Measurements from ENCODE around the gene UMPS. TPM values are rescaled to one million over a fixed set of nuclear protein-coding genes. Genes with fewer than 3 reads are reported as not detected.

Gene UMPS
- total RNA-seq, 1 experiment from 2014 or later, result 45.4 TPM

DNA sequence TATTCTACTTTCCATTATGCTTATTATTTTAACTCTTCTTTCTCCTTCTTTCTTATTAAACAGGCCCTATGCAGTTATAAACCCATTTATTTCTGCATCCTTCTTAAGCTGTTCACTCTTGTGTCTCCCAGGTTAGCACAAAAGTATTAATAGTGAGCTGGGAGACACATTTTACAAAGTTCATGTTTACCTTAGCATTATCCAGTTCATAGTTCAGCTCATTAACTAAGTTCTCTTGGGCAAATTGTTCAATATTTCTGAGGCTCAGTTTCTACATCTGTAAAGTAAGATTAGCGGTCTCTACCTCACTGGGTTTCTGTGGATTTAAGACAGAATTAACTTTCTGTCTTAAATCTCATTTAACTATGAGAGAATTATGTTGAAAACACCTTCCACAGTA is 31.2 kb upstream of the UMPS start:
- no peak for ATAC-seq
- no peaks in the 10 kb centered on the region; the same call in 1 of the 2 replicates for H3K27me3 Mint-ChIP-seq (ENCODE audit: low read depth)
- CTCF ChIA-PET, result interaction anchor here (1.0 kb wide), 1 partner anchor 12 kb away, joined by 3 read pairs; no protein-coding TSS in a partner anchor
- H3K4me1 Mint-ChIP-seq, result peaks cover 13% of the 10 kb centered on the region
- no peak for DNase-seq (ENCODE audit: low spot score)
- TF ChIP-seq, protein P1, sequence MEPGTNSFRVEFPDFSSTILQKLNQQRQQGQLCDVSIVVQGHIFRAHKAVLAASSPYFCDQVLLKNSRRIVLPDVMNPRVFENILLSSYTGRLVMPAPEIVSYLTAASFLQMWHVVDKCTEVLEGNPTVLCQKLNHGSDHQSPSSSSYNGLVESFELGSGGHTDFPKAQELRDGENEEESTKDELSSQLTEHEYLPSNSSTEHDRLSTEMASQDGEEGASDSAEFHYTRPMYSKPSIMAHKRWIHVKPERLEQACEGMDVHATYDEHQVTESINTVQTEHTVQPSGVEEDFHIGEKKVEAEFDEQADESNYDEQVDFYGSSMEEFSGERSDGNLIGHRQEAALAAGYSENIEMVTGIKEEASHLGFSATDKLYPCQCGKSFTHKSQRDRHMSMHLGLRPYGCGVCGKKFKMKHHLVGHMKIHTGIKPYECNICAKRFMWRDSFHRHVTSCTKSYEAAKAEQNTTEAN (CRISPR knock-in tag; IDR thresholded peaks at IDR 0.05), result no peak
- TF ChIP-seq NR2C2 (CRISPR knock-in tag; IDR thresholded peaks at IDR 0.05), result no peak
- TF ChIP-seq, protein P2, sequence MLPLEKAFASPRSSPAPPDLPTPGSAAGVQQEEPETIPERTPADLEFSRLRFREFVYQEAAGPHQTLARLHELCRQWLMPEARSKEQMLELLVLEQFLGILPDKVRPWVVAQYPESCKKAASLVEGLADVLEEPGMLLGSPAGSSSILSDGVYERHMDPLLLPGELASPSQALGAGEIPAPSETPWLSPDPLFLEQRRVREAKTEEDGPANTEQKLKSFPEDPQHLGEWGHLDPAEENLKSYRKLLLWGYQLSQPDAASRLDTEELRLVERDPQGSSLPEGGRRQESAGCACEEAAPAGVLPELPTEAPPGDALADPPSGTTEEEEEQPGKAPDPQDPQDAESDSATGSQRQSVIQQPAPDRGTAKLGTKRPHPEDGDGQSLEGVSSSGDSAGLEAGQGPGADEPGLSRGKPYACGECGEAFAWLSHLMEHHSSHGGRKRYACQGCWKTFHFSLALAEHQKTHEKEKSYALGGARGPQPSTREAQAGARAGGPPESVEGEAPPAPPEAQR (CRISPR knock-in tag; IDR thresholded peaks at IDR 0.05), result no peak
- no peak for TF ChIP-seq TEAD4 (CRISPR knock-in tag; IDR thresholded peaks at IDR 0.05)
- H3K9me3 Mint-ChIP-seq, result no peaks in the 10 kb centered on the region
- H3K27ac Mint-ChIP-seq, result no peak overlapping the region
- H3K36me3 Mint-ChIP-seq, result no peaks in the 10 kb centered on the region
- POLR2A ChIA-PET, result no interaction called here
- no peak overlapping the region for H3K4me3 Mint-ChIP-seq

DNA sequence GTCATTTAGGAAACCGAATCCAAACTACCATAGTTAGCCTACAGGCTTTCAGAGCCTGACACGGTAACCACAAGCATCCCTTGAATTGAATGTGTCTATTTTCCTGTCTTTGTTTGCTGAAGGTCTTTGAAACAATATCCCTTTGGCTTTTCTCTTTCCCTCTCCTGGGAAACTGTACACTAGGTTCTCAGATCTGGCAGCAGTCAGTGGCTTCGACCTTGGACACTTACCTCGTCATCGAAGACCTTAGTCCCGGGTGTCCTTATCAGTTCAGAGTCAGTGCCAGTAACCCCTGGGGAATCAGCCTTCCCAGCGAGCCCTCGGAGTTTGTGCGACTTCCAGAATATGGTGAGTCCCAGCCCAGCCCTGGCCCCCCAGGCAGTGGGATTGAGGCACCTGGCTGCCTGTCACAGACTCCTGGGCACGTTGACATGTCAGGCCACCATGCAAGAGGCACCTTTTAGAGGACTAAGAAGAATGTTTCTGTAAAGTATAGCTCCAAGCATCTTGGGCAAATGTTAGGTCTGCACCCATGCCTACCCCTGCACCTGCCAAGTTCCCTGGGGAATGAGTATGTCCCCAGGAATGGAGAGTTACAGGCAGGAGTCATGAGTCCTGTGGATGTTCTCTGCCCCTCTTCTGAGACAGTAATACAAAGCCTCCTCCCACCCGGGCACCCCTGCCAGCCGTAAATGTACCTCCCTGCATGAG is 30.4 kb upstream of the UMPS start:
- ChIA-PET POLR2A (no interaction called here), CTCF (no interaction called here)
- Mint-ChIP-seq H3K9me3 (no peaks in the 10 kb centered on the region), H3K27me3 (ENCODE audit: low read depth) (no peaks in the 10 kb centered on the region; the same call in 1 of the 2 replicates), H3K4me1 (peaks cover 13% of the 10 kb centered on the region), H3K4me3 (no peak overlapping the region), H3K36me3 (no peaks in the 10 kb centered on the region), H3K27ac (no peak overlapping the region)
- TF ChIP-seq SOX15 (CRISPR knock-in tag; IDR thresholded peaks at IDR 0.05) (no peak), FOXP1 (CRISPR knock-in tag; IDR thresholded peaks at IDR 0.05; ENCODE audit: borderline replicate concordance) (no peak), ELF4 (CRISPR knock-in tag; IDR thresholded peaks at IDR 0.05; ENCODE audit: low read depth) (no peak), NFYB (CRISPR knock-in tag; conservative IDR thresholded peaks at IDR 0.05; ENCODE audit: low read depth) (no peak), NFATC4 (CRISPR knock-in tag; IDR thresholded peaks at IDR 0.05) (no peak)
- TF ChIP-seq, protein P3, sequence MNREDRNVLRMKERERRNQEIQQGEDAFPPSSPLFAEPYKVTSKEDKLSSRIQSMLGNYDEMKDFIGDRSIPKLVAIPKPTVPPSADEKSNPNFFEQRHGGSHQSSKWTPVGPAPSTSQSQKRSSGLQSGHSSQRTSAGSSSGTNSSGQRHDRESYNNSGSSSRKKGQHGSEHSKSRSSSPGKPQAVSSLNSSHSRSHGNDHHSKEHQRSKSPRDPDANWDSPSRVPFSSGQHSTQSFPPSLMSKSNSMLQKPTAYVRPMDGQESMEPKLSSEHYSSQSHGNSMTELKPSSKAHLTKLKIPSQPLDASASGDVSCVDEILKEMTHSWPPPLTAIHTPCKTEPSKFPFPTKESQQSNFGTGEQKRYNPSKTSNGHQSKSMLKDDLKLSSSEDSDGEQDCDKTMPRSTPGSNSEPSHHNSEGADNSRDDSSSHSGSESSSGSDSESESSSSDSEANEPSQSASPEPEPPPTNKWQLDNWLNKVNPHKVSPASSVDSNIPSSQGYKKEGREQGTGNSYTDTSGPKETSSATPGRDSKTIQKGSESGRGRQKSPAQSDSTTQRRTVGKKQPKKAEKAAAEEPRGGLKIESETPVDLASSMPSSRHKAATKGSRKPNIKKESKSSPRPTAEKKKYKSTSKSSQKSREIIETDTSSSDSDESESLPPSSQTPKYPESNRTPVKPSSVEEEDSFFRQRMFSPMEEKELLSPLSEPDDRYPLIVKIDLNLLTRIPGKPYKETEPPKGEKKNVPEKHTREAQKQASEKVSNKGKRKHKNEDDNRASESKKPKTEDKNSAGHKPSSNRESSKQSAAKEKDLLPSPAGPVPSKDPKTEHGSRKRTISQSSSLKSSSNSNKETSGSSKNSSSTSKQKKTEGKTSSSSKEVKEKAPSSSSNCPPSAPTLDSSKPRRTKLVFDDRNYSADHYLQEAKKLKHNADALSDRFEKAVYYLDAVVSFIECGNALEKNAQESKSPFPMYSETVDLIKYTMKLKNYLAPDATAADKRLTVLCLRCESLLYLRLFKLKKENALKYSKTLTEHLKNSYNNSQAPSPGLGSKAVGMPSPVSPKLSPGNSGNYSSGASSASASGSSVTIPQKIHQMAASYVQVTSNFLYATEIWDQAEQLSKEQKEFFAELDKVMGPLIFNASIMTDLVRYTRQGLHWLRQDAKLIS (CRISPR knock-in tag; IDR thresholded peaks at IDR 0.05; ENCODE audit: borderline replicate concordance), result no peak
- TF ChIP-seq, protein P4, sequence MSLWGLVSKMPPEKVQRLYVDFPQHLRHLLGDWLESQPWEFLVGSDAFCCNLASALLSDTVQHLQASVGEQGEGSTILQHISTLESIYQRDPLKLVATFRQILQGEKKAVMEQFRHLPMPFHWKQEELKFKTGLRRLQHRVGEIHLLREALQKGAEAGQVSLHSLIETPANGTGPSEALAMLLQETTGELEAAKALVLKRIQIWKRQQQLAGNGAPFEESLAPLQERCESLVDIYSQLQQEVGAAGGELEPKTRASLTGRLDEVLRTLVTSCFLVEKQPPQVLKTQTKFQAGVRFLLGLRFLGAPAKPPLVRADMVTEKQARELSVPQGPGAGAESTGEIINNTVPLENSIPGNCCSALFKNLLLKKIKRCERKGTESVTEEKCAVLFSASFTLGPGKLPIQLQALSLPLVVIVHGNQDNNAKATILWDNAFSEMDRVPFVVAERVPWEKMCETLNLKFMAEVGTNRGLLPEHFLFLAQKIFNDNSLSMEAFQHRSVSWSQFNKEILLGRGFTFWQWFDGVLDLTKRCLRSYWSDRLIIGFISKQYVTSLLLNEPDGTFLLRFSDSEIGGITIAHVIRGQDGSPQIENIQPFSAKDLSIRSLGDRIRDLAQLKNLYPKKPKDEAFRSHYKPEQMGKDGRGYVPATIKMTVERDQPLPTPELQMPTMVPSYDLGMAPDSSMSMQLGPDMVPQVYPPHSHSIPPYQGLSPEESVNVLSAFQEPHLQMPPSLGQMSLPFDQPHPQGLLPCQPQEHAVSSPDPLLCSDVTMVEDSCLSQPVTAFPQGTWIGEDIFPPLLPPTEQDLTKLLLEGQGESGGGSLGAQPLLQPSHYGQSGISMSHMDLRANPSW (CRISPR knock-in tag; conservative IDR thresholded peaks at IDR 0.05; ENCODE audit: low read depth), result no peak
- ATAC-seq, result no peak
- DNase-seq (ENCODE audit: low spot score), result no peak

Data from WTC11 (cell line).